ENCODE results near the gene NDUFB8.

The NDUFB8 gene

DNA sequence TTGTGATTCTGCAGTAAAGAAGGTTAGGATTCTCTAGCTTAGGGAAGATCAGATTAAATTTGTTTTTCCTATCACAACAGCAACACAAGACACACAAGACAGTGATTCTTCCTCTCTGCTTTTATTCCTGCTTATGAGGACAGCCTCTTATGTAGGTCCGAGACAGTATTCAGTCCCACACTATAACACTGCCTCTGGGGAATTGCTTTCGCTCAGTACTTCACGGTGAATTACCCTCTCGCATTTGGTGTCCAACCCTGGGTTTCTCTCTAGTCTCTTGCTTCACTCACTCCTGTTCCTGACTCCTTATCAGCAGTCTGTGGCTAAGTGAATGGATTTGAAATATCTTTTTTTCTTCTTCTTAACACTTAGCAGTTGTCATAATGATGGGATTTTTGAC lies 7.8 kb upstream of the NDUFB8 start:
- no peak for DNase-seq (ENCODE audit: low read depth in 2 of 3, low spot score in 2 of 3)

DNA sequence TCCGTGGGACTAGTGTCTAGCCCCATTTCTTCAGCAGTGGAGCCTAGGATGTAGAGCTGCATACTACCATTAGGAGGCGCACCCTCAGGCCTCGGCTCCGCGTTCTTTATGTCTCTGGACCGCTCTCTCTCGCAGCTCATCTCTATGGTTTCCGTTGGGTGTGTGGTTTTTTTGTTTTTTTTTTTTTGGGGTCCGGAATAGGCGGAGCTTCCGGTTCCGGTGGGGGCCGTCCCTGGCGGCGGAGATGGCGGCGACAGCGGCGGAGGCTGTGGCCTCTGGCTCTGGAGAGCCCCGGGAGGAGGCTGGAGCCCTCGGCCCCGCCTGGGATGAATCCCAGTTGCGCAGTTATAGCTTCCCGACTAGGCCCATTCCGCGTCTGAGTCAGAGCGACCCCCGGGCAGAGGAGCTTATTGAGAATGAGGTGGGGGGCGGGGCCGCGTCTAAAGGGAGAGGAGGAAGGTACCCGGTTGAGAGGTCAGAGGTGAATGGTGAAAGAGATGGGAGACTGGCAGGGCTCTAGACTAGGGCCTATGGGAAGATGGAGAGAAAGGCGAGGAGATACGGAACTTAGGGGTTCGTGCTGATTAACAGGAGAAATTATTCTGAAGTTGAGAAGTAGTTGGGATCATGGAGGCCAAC lies 6.2 kb upstream of the NDUFB8 start, which contains the start of gene HIF1AN:
Gene HIF1AN, plus strand, starts transcription at position 229 of the 639 bp plus-strand sequence. Its CDS starts 16 bp downstream, at position 245.
- peak; percentile 42 to 66 (median 56) for DNase-seq (ENCODE audit: low read depth in 2 of 3, low spot score in 2 of 3)

DNA sequence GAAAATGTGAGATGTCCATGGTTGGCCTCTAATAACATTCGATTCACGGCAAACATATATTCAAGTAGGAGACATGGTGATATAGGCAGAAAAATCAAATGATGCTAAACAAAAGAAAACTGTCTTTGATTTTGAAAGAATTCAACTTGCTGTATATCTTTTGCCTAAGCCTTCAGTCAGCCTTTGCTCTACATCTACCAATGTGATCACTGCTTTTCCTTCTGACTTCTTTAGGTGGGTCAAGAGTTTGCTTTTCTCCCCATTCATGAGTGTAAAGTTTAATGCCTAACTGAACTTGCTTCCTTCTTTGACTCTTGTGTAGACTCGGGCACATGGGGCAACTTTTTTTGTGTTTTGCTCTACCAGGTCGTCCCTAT lies 5.7 kb upstream of the NDUFB8 start:
- DNase-seq (ENCODE audit: low read depth in 2 of 3, low spot score in 2 of 3): no peak

- no peak for DNase-seq (ENCODE audit: low read depth in 2 of 3, low spot score in 2 of 3)
These were observed 5.1 kb upstream of the NDUFB8 start for GRCh38 chr10:100534726-100535125.

DNA sequence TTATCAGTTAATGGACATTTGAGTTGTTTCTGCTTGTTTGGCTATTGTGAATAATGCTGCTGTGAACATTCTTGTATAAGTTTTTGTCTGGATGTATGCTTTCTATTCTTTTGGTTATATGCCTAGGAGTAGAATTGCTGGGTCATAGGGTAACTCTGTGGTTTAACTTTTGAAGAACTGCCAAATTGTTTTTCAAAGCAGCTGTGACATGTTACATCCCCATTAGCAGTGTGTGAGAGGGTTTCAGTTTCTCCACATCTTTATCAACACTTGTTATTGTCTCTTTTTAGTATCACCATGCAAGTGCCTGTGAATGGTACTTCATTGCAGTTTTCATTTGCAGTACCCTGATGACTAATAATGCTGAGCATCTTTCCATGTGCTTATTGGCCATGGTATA lies 2.1 kb upstream of the NDUFB8 start:
- no peak for DNase-seq (ENCODE audit: low read depth in 2 of 3, low spot score in 2 of 3)

DNA sequence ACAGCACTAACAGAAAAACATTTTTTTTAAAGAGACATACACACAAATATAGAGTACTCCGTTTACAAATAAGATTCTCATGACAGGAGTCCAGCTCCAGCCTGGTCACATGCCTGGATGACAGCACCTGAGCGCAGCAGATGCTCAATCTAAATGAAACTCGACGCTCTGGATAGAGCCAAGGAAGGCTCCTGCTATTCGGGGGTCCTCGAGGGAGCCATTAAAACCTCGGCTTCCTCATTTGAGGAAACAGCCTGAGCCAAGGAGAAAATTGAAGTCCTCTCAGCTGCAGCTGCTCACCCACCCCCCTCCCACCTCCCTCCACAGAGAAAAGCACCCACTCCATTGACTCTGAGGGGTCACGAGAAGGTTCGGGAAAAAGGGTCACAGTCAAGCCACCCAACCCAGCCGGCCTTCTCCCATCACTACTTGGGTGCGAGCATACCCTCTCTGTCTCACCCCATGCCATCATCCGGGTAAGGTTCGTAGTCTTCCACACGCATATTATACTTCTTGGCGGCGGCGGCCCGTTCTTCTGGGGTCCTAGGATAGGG lies 673 bp downstream of the NDUFB8 start:
- DNase-seq (ENCODE audit: low read depth in 2 of 3, low spot score in 2 of 3): no peak

GRCh38 chr10:100528123-100528886 lies 1.4 kb downstream of the NDUFB8 start:
- no peak for DNase-seq (ENCODE audit: low read depth in 2 of 3, low spot score in 2 of 3)

DNA sequence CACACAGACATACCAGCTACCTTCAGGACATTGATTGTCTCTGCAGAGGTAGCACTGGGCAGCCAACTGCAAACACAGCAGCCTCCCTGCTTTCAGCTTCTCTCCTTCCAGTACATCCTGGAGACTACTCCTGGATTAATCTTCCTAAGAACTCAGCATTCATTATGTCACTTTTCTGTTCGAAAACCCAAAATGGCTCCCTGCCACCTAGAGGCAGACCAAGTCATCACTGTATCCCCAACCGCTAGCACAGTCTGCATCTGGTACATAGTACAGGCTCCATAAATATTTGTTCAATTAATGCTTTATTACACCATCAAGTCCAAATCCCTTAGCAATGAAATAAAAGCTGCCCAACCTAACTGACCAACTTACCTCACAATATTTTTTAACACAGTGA lies 5.0 kb downstream of the NDUFB8 start:
- no peak for DNase-seq (ENCODE audit: low read depth in 2 of 3, low spot score in 2 of 3)

- no peak for DNase-seq (ENCODE audit: low read depth in 2 of 3, low spot score in 2 of 3)
These were observed 5.5 kb downstream of the NDUFB8 start for GRCh38 chr10:100524206-100524605.

DNA sequence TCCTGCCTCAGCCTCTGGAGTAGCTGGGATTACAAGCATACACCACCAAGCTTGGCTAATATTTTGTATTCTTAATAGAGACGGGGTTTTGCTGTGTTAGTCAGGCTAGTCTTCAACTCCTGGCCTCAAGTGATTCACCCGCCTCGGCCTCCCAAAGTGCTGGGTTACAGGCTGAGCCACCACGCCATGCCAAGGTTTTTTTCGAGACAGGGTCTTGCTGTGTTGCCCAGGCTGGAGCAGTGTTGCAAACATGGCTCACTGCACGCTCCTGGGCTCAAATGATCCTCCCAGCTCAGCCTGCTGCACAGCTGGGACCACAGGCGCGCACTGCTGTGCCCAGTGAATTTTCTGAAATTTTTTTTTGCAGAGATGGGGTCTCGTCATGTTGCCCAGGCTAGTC lies 6.7 kb downstream of the NDUFB8 start:
- no peak for DNase-seq (ENCODE audit: low read depth in 2 of 3, low spot score in 2 of 3)

- DNase-seq (ENCODE audit: low read depth in 2 of 3, low spot score in 2 of 3): no peak
These were observed 7.4 kb downstream of the NDUFB8 start for GRCh38 chr10:100522107-100522801.

GRCh38 chr10:100520811-100521210 lies 8.9 kb downstream of the NDUFB8 start:
- DNase-seq (ENCODE audit: low read depth in 2 of 3, low spot score in 2 of 3): no peak

DNA sequence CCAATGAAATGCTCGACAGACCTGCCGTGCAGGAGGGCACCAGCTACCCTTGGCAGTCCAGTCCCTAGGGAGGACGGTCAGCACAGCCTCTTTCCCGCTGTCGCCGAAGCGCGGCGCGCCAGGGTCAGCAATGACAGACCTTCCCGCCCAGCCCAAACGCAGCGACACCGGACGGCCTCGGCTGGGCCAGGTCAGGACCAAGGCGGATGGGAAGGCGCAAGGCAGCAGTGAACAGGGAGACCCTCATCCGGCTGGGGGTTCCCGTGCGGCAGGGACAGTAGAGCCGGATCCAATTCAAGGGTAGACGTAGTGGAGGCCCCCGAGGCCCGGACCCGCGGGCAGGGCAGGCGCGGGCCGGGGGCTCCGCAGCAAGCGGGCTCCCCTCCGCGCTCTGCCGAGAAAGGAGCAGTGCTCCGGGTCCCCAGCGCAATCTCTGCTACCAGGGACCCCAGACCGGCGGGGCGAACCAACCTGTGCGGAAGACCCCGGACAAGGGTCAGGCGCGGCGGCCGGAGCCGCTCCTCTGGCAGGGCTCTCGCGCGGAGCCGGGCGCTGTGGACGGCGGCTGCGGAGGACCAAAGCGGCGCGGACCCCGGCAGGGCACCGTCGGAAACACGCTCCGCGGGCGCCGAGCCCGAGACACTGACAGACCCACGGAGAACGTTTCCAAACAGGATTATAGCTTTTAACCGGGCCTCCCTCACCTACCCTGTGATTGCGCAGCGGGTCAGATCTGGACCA lies 10.2 kb downstream of the NDUFB8 start, which contains the start of gene SEC31B:
Gene SEC31B, minus strand, starts transcription at position 551 of the 741 bp plus-strand sequence. CDS start 2,909 bp downstream, outside the sequence.
- no peak for DNase-seq (ENCODE audit: low read depth in 2 of 3, low spot score in 2 of 3)

DNA sequence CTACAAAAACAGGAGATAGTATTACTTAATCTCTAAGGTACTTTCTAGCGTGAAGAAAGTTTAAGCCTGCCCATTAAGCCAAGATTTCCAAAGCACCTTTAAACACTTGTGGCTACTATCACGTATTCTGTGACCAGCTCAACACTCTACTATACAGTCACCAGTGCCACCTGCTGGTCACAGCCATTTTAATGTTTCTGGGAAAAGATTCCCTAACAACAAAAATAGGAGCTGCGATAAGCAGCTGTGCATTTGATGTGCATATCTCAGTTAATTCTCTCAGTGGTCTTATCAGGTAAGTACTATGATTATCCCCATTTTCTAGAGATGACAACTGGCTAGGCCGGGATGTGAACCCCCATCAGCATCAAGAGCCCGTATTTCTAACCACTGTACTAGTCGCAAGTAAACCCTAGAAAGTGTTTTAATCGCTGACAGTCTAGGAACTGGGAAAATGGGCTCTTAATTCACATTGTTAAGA lies 10.9 kb downstream of the NDUFB8 start:
- no peak for DNase-seq (ENCODE audit: low read depth in 2 of 3, low spot score in 2 of 3)

GRCh38 chr10:100516847-100517246 lies 12.8 kb downstream of the NDUFB8 start:
- DNase-seq (ENCODE audit: low read depth in 2 of 3, low spot score in 2 of 3): no peak

GRCh38 chr10:100515612-100516011 lies 14.1 kb downstream of the NDUFB8 start:
- DNase-seq (ENCODE audit: low read depth in 2 of 3, low spot score in 2 of 3): no peak

DNA sequence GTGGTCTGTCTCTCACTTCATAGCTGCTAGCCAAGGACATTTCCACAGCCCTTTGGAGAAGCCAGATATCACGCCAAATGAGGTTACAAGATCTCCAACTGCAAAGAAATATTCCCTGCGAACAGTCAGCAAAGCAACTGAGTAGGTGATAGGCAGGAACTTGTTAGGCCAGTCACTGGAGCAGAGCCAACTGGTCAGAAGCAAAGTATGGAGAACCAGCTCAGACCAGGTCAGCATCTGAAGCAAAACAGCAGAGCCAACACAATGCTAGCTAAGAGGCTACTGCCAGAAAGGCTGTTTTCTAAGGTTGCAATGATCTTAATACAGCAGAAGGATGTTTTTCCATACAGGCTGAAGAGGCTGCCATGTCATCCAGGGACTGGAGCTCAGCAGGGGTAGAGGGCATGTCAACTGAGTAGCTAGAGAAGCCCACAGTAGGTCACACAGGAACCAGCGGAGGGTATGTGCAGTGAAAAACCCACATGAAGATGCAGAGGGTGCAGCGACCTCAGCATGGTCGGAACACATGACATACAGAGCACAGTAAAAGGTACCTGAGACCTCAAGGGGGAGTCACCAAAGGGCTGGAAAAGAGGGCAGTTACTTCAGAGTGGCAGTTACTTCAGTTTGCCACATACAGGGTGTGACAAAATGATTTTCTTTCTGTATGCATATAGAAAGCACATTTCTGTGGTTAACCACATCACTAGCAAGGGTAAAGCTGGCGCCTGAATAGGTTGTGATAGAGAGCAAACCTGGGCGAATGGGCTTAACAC lies 18.9 kb downstream of the NDUFB8 start:
- DNase-seq (ENCODE audit: low read depth in 2 of 3, low spot score in 2 of 3): peak in 1 of 3 experiments; percentile 31

DNA sequence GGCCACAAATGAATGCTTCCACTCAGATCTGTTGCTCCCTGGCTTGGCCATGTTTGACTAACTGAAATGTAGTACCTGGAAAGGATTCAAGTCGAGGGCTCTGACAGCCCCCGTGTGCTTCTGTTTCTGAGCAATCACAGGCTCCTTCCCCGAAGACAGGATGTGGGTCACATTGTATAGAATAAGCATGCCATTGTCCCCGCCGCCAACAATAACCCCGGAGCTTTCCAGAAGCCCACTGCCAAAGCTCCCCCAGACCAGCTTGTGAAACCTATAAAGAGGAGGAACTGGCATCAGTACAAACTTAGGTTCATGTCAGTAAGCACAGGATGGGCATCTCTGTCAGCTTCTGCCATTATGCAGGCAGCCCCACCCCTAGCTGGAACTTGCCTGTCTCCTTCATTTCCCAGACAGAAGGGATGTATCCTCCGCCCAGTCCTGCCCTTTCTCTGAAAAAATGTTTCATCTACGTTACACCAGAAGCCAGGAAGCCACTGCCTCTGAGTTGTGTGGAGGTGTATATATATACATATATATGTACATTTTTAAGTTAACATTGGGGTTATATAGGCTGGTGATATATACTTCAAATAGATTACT lies 20.3 kb downstream of the NDUFB8 start:
- no peak for DNase-seq (ENCODE audit: low read depth in 2 of 3, low spot score in 2 of 3)

DNA sequence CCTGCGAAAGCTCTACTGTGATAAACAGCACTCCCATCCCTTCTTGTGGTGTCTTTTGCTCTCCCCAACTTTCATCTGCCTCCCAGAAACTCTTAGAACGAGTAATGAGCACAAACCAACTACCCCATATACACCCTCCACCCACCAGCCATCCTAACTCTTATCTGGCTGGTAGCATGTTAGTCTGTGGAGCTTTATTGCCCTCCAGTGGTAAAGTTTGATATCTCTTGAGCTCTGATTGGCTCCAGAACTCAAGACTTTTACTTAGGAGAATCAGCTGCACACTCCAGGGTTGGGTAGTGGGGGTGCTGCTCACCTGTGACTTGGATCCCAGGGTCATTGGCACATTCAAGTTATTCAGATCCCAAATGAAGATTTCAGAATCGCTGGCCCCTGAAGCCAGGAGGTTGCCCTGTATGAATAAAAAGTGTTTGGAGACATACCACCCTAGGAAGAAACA lies 20.9 kb downstream of the NDUFB8 start:
- DNase-seq (ENCODE audit: low read depth in 2 of 3, low spot score in 2 of 3): no peak

- no peak for DNase-seq (ENCODE audit: low read depth in 2 of 3, low spot score in 2 of 3)
These were observed 21.4 kb downstream of the NDUFB8 start for GRCh38 chr10:100508266-100508665.

Measured in activated CD8-positive, alpha-beta memory T cell treated with anti-CD3 and anti-CD28 coated beads for 48 hours (primary cell).